Epithelial cell of esophagus (primary cell): ENCODE measurements around the gene FNDC3B.
"Not testable (repeated sequence)": the region's sequence is repeated elsewhere in the genome, so short reads cannot be mapped to it uniquely, and the experiment has no call there.

Source experiments
- DNase-seq: peaks from one replicate; pipeline ENCODE4 v3.0.0; 2010; ENCODE audit warnings: low read depth
- H3K4me3 ChIP-seq: 2 replicates; pipeline ENCODE4 v1.5.1; 2011; ENCODE audit warnings: mild to moderate bottlenecking, low read length, control low read depth
- CTCF ChIP-seq: IDR thresholded peaks from 2 replicates; pipeline ENCODE4 v1.5.1; 2011; ENCODE audit warnings: low read depth, mild to moderate bottlenecking, low read length, control low read depth, inconsistent platforms; ENCODE audit not compliant: insufficient read depth; ENCODE audit errors: missing control alignments

The FNDC3B gene

GRCh38 chr3:172239218-172239790 is 199.9 kb downstream of the FNDC3B start:
- no peak for TF ChIP-seq CTCF
- no peak for DNase-seq
- H3K4me3 ChIP-seq, result no peak overlapping the region

DNA sequence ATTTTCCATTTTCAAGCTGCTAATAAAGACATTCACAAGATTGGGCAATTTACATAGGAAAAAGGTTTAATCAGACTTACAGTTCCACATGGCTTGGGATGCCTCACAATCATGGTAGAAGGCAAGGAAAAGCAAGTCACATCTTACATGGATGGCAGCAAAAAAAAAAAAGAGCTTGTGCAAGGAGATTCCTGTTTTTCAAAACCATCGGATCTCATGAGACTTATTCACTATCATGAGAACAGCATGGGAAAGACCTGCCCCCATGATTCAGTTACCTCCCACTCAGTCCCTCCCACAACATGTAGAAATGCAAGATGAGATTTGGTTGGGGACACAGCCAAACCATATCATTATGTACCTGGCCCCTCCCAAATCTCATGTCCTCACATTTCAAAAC is 202.0 kb downstream of the FNDC3B start:
- no peak overlapping the region for H3K4me3 ChIP-seq
- DNase-seq, result no peak
- TF ChIP-seq CTCF, result no peak

- not testable (repeated sequence) for DNase-seq, H3K4me3 ChIP-seq
Measured at GRCh38 chr3:172242471-172242870, 203.1 kb downstream of the FNDC3B start.

- not testable (repeated sequence) for H3K4me3 ChIP-seq, DNase-seq
Measured at GRCh38 chr3:172243376-172243775, 204.0 kb downstream of the FNDC3B start.

GRCh38 chr3:172244011-172244410 is 204.6 kb downstream of the FNDC3B start:
- peak; percentile 94 for DNase-seq
- H3K4me3 ChIP-seq, result no peak overlapping the region
- no peak for TF ChIP-seq CTCF

DNA sequence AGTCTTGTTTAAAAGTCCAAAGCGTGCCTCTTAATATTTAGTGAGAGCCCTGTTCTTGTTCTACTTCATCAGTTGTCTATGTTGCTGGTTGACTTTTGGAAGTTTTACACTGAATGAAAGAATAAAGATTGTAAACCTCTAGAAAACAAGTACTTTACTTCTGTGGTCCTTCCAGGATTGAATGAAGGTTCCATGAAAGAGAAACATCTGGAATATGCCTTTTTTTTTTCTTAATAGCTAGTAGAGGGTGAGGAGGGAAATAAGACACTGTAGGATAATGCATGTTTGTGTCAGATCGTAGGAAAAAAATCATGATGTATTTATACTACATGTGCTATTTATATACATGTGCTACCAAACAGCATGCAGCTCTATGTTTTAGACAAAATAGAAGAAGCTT is 205.9 kb downstream of the FNDC3B start:
- no peak for TF ChIP-seq CTCF
- DNase-seq, result no peak
- H3K4me3 ChIP-seq, result no peak overlapping the region

DNA sequence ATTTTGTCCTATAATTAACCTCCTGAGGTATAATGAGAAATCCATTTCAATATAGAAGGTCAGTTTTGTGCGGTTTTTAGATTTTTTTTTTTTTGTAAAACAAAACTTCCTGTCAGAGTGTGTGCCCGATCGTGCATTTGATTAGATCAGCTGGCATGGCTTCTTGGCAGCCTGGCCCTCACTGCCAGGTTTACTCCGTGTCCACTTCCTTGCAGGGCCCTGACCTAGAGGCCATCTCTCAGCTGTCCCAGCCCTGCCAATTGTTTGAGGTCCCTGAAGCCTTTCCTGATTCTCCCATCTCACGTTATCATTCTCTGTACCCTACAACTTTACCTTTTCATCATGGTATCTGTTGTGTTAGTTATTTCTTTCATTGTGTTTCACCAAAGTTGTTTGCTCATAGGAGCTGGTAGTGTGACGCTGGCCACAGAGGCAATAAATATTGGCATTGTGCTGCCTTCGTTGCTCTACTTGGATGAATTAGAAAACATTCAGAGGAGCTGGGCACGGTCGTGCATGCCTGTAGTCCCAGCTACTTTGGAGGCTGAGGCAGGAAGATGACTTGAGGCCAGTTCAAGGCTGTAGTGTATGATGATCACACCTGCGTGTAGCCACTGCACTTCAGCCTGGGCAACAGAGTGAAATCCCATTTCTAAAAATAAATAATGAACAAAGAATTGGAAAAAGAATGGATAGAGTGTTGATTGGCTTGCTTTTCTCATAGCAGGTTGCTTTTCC is 206.9 kb downstream of the FNDC3B start:
- no peak for TF ChIP-seq CTCF
- DNase-seq, result no peak
- H3K4me3 ChIP-seq, result no peak overlapping the region
